Occipital lobe (tissue), 2 donors: Measurements from ENCODE around the gene VARS1. TPM values are rescaled to one million over a fixed set of nuclear protein-coding genes. Genes with fewer than 3 reads are reported as not detected.
A peak's percentile ranks its signal among the peaks of the same experiment; 100 is the strongest.
"Not testable (repeated sequence)": the region's sequence is repeated elsewhere in the genome, so short reads cannot be mapped to it uniquely, and the experiment has no call there.

ENCODE experiments used
- DNase-seq: peaks from one replicate; lab custom pipeline; 2025; lab: John Stamatoyannopoulos, UW
- total RNA-seq: library from RNA; depleted of rRNA; stranded (reverse); fragments of >200 nt; gene quantifications from one replicate; pipeline ENCODE4 v1.2.3, GENCODE V29; 2014

VARS1 gene
- total RNA-seq, 1 donor from 2014 or later = 25.6 TPM

- DNase-seq = peak; percentile 70
These were observed 26.7 kb upstream of the VARS1 start for GRCh38 chr6:31822036-31822821.

GRCh38 chr6:31821301-31822035 lies 25.9 kb upstream of the VARS1 start:
- DNase-seq = peak; percentile 46

GRCh38 chr6:31820399-31820798 lies 24.8 kb upstream of the VARS1 start:
- not testable (repeated sequence) for DNase-seq

GRCh38 chr6:31819871-31820299 lies 24.3 kb upstream of the VARS1 start:
- DNase-seq = no peak

GRCh38 chr6:31817929-31818511 lies 22.5 kb upstream of the VARS1 start:
- DNase-seq = not testable (repeated sequence)

GRCh38 chr6:31817133-31817928 lies 21.8 kb upstream of the VARS1 start:
- not testable (repeated sequence) for DNase-seq

GRCh38 chr6:31815025-31815838 lies 19.7 kb upstream of the VARS1 start, which contains the start of the genes HSPA1A and HSPA1L:
TSS of gene HSPA1A (plus strand) at chr6:31815543. CDS start at chr6:31815757, 214 bp downstream.
TSS of gene HSPA1L (minus strand) at chr6:31815283. CDS start at chr6:31811972, 3,311 bp downstream.
- peak; percentile 91 for DNase-seq

GRCh38 chr6:31814677-31815024 lies 19.1 kb upstream of the VARS1 start:
- DNase-seq = peak; percentile 93

- no peak for DNase-seq
These were observed 17.9 kb upstream of the VARS1 start for GRCh38 chr6:31813465-31813849.

GRCh38 chr6:31811645-31812044 lies 16.1 kb upstream of the VARS1 start:
- no peak for DNase-seq

GRCh38 chr6:31808599-31808998 lies 13.0 kb upstream of the VARS1 start:
- DNase-seq = not testable (repeated sequence)

- peak; percentile 94 for DNase-seq
These were observed 11.1 kb upstream of the VARS1 start, which contains the start of gene LSM2 for GRCh38 chr6:31806470-31807272. TSS of gene LSM2 (minus strand) at chr6:31806966. CDS start at chr6:31806757, 209 bp downstream.

- DNase-seq = no peak
These were observed 10.5 kb upstream of the VARS1 start for GRCh38 chr6:31805939-31806469.

GRCh38 chr6:31801031-31801927 lies 5.7 kb upstream of the VARS1 start:
- DNase-seq = not testable (repeated sequence)

- no peak for DNase-seq
These were observed 4.2 kb upstream of the VARS1 start for GRCh38 chr6:31799781-31800180.

GRCh38 chr6:31797588-31797987 lies 2.0 kb upstream of the VARS1 start:
- DNase-seq = no peak

GRCh38 chr6:31796993-31797385 lies 1.4 kb upstream of the VARS1 start:
- DNase-seq = no peak
